Measurements from ENCODE around the gene PCSK9.

The PCSK9 gene

DNA sequence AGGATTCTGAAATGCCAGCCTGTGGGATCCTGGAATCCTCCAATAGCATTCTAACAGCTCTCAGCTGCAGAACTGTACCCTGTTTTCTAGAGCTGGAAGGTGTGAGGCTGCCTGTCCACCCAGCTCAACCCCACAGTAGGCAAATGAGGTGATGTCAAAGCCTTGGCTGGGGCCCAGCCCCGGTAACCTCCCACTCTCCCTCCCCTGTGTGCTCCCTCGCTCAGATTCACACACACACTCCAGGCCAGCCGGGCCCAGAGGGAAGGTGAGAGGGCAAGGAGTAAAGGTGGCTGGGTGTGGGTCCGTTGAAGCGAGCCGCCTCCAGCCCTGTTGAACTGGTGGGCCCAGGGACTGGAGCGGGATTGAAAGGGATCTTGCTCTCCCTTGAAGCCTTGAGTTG is 40.7 kb upstream of the PCSK9 start, which contains the start of gene BSND:
Gene BSND, plus strand, starts transcription at position 257 of the 400 bp plus-strand sequence. CDS start 254 bp downstream, outside the sequence.
- Mint-ChIP-seq H3K4me1 (peaks cover 29% of the 10 kb centered on the region), H3K27me3 (peaks cover 61% of the 10 kb centered on the region), H3K27ac (no peak within 1 kb of the TSS), H3K36me3 (no peaks in the 10 kb centered on the region), H3K4me3 (no peak within 1 kb of the TSS), H3K9me3 (no peaks in the 10 kb centered on the region)
- CTCF ChIA-PET: interaction anchor here (4.8 to 5.5 kb wide), 2 partner anchors 48 to 52 kb away, joined by 79 to 95 read pairs; no protein-coding TSS in a partner anchor
- no peak for DNase-seq

GRCh38 chr1:55000110-55001085 is 39.0 kb upstream of the PCSK9 start:
- no peak for DNase-seq
- H3K9me3 Mint-ChIP-seq: no peaks in the 10 kb centered on the region
- H3K36me3 Mint-ChIP-seq: no peaks in the 10 kb centered on the region
- H3K4me3 Mint-ChIP-seq: no peak overlapping the region
- no peak overlapping the region for H3K27ac Mint-ChIP-seq
- H3K4me1 Mint-ChIP-seq: peaks cover 20% of the 10 kb centered on the region
- peaks cover 44% of the 10 kb centered on the region for H3K27me3 Mint-ChIP-seq
- CTCF ChIA-PET: interaction anchor here (2.9 to 5.5 kb wide), 2 partner anchors 49 to 54 kb away, joined by 11 to 95 read pairs; no protein-coding TSS in a partner anchor

DNA sequence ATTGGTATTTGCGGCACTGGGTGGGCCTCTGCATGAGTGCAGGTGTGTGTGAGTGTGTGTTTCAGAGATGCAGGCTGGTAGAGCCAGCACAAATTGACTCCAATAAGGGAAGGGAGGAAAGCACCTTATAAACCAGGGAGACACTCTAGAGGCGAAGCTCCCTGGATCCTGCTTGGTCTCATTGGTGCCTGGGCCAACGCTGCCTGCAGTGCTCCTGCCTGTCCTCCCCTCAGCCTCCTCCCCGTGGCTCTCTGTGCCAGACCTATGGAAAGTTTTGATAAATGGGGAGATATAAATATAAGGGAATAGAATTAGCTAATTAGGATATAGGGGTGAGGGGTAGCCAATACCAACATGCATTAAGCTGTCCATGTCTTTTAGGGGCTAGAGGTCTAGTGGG is 38.0 kb upstream of the PCSK9 start:
- no peaks in the 10 kb centered on the region for H3K36me3 Mint-ChIP-seq
- H3K4me1 Mint-ChIP-seq: peaks cover 11% of the 10 kb centered on the region
- DNase-seq: no peak
- CTCF ChIA-PET: interaction anchor here (1.1 to 2.9 kb wide), 3 partner anchors 50 to 61 kb away, joined by 3 to 11 read pairs (median 4); no protein-coding TSS in a partner anchor
- no peak overlapping the region for H3K4me3 Mint-ChIP-seq
- no peaks in the 10 kb centered on the region for H3K9me3 Mint-ChIP-seq
- no peak overlapping the region for H3K27ac Mint-ChIP-seq
- H3K27me3 Mint-ChIP-seq: peaks cover 35% of the 10 kb centered on the region

DNA sequence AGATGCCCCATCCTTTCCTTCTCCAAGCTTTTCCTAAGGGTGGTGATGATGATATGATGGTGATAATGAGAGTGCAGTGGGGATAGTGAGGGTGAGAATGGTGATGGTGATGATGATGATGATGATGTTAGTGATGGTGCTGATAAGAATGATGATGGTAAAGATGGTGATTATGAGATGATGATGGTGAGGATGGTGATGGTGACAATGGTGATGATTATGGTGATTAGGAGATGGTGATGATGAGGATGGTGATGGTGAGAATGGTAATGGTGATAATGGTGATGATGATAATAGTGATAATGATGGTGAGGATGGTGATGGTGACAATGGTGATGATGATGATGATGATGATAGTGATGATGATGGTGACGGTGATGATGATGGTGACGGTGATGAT is 36.7 kb upstream of the PCSK9 start:
- no peak overlapping the region for H3K4me3 Mint-ChIP-seq
- no peak for DNase-seq

DNA sequence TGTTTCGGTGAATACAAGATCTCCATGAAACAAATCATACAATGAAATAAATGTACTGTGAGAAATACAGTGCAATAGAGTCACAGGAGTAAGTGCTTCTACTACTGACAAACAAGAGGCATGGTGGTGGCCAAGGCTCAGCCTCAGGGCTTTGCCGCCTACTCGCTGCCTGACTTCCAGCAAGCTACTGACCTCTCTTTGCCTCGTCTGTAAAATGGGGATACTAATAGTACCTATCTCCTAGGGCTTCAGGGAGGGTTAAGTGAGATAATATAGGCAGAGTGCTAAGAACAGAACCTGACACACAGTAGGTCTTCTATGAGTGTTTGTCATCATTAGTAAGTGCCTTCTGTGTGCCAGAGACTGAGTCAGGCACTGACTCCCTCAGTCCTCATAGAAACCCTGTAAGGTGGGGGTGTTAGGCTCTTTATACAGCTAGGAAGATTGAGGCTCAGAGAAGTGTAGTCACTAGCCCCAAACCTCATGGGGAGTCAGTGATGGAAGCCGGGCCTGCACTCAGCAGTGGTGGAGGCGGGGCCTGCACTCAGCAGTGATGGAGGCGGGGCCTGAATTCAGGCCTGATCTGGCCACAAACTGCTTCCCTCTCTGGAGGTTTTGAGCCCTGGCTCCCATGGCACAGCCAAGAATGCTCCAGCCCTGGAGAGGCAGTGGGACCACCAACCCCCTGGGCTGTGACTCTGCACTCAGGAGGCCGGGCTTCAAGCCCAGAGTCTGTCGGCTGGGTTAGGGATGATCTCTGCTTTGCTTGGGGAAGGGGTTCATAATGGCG is 33.8 kb upstream of the PCSK9 start:
- CTCF ChIA-PET: interaction anchor here (0.7 to 1.1 kb wide), 2 partner anchors 9 to 60 kb away, joined by 4 read pairs; no protein-coding TSS in a partner anchor
- no peaks in the 10 kb centered on the region for H3K4me1 Mint-ChIP-seq
- H3K9me3 Mint-ChIP-seq: no peaks in the 10 kb centered on the region
- H3K36me3 Mint-ChIP-seq: no peaks in the 10 kb centered on the region
- H3K4me3 Mint-ChIP-seq: no peak overlapping the region
- H3K27me3 Mint-ChIP-seq: peaks cover 6% of the 10 kb centered on the region
- no peak for DNase-seq
- H3K27ac Mint-ChIP-seq: no peak overlapping the region

More for the DNA sequence above, 36.7 kb upstream of the PCSK9 start:
- Mint-ChIP-seq H3K36me3 (no peaks in the 10 kb centered on the region), H3K9me3 (no peaks in the 10 kb centered on the region), H3K4me1 (no peaks in the 10 kb centered on the region), H3K27ac (no peak overlapping the region), H3K27me3 (peaks cover 21% of the 10 kb centered on the region)
- CTCF ChIA-PET: interaction anchor here (1.0 to 1.3 kb wide), 3 partner anchors 19 to 63 kb away, joined by 3 read pairs; no protein-coding TSS in a partner anchor

- Mint-ChIP-seq H3K27me3 (peaks cover 6% of the 10 kb centered on the region), H3K27ac (no peak overlapping the region), H3K36me3 (no peaks in the 10 kb centered on the region), H3K4me3 (no peak overlapping the region), H3K4me1 (no peaks in the 10 kb centered on the region), H3K9me3 (no peaks in the 10 kb centered on the region)
- CTCF ChIA-PET: interaction anchor here (0.6 kb wide), 1 partner anchor 56 kb away, joined by 3 read pairs; no protein-coding TSS in a partner anchor
- DNase-seq: no peak
Measured at GRCh38 chr1:55006931-55007330, 32.4 kb upstream of the PCSK9 start.

GRCh38 chr1:55007625-55008024 is 31.7 kb upstream of the PCSK9 start:
- Mint-ChIP-seq H3K27ac (no peak overlapping the region), H3K4me1 (no peaks in the 10 kb centered on the region), H3K36me3 (no peaks in the 10 kb centered on the region), H3K4me3 (no peak overlapping the region), H3K9me3 (no peaks in the 10 kb centered on the region), H3K27me3 (peaks cover 8% of the 10 kb centered on the region)
- CTCF ChIA-PET: interaction anchor here (1.5 kb wide), 1 partner anchor 14 kb away, joined by 5 read pairs; no protein-coding TSS in a partner anchor
- DNase-seq: no peak

DNA sequence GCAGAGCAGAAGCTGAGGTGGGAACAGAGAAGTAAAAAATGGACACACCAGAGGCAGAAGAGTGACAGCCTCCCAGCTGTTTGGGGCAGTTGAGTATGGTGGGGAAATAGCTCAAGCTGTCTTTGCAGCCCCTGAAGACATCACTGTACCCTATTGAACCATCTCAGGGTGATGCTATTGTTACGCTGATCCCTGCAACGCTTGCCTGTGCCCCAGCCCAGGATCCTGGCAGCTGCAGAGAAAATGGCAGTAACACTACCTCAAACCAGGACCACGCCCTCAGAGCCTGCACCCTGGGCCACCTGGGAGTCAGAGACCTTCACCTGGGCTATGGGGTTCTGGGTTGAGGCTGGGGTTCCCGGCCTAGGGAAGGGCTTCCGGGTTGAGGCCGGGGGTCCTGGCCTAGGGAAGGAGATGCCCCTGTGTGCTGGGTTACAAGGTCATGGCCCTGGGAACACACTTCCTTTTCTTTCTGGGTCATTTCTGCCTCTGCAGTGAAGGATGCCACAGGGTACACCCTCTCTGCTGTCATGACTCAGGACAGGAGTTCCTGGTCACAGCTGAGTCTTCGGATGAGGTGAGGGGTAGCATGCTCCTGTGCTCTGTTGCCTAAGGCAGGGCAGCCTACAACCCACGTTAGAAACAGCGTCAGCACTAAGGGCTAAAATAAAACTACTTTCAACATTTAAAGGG is 29.0 kb upstream of the PCSK9 start:
- CTCF ChIA-PET: interaction anchor here (1.2 to 1.4 kb wide), 4 partner anchors 12 to 327 kb away, joined by 3 to 5 read pairs (median 4); no protein-coding TSS in a partner anchor
- no peaks in the 10 kb centered on the region for H3K4me1 Mint-ChIP-seq
- no peaks in the 10 kb centered on the region for H3K36me3 Mint-ChIP-seq
- DNase-seq: no peak
- no peak overlapping the region for H3K4me3 Mint-ChIP-seq
- no peaks in the 10 kb centered on the region for H3K9me3 Mint-ChIP-seq
- H3K27me3 Mint-ChIP-seq: peaks cover 26% of the 10 kb centered on the region
- no peak overlapping the region for H3K27ac Mint-ChIP-seq

DNA sequence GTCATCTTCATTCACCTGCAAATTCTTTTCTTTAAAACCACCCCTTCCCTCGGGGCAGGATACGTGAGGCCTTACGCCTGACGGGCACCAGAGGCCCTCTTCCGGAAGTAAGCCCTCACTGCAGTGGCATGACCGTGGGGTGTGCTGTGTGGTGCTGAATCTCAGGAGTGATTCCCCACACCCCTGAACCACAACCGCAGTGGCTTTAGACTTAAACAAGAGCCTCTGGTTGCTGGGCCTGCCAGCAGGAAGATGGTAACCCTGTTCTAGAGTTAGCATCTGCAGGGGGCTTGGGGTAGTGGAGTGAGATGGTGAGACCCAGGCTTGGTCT is 28.5 kb upstream of the PCSK9 start:
- Mint-ChIP-seq H3K36me3 (no peaks in the 10 kb centered on the region), H3K27me3 (peaks cover 31% of the 10 kb centered on the region), H3K4me1 (no peaks in the 10 kb centered on the region), H3K4me3 (no peak overlapping the region), H3K9me3 (no peaks in the 10 kb centered on the region), H3K27ac (no peak overlapping the region)
- CTCF ChIA-PET: interaction anchor here (1.0 to 1.3 kb wide), 2 partner anchors 66 kb away, joined by 3 to 5 read pairs; no protein-coding TSS in a partner anchor
- DNase-seq: no peak

DNA sequence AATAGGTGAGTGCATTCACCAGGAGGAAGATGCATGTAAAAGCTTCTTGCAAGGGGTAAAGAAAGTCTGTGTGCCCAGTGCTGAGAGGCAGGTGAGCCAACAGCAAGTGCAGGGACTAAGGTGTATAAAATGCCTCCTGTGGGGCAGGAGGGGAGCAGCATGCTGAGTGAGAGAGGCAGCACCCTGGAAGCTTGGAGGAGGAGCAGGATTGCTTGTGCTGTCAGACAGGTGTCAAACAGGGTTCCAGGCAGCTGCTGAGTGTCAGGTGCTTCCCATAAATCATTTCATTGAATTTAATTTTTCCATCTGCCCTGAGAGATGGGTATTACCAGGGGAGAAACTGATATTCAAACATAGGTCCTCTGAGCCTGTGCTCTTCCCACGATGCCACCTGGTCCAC is 26.7 kb upstream of the PCSK9 start:
- Mint-ChIP-seq H3K4me3 (no peak overlapping the region), H3K4me1 (no peaks in the 10 kb centered on the region), H3K27ac (no peak overlapping the region), H3K9me3 (no peaks in the 10 kb centered on the region), H3K27me3 (peaks cover 35% of the 10 kb centered on the region), H3K36me3 (no peaks in the 10 kb centered on the region)
- DNase-seq: no peak
- CTCF ChIA-PET: no interaction called here

GRCh38 chr1:55015123-55015522 is 24.2 kb upstream of the PCSK9 start:
- Mint-ChIP-seq H3K4me3 (no peak overlapping the region), H3K36me3 (no peaks in the 10 kb centered on the region), H3K4me1 (no peaks in the 10 kb centered on the region), H3K27ac (no peak overlapping the region), H3K9me3 (no peaks in the 10 kb centered on the region), H3K27me3 (peaks cover 46% of the 10 kb centered on the region)
- DNase-seq: no peak
- CTCF ChIA-PET: interaction anchor here (1.5 kb wide), 1 partner anchor 70 kb away, joined by 12 read pairs; no protein-coding TSS in a partner anchor

- Mint-ChIP-seq H3K27me3 (peaks cover 53% of the 10 kb centered on the region), H3K4me1 (no peaks in the 10 kb centered on the region), H3K9me3 (no peaks in the 10 kb centered on the region), H3K4me3 (no peak overlapping the region), H3K27ac (no peak overlapping the region), H3K36me3 (no peaks in the 10 kb centered on the region)
- CTCF ChIA-PET: interaction anchor here (0.7 to 1.5 kb wide), 2 partner anchors 71 to 261 kb away, joined by 3 to 12 read pairs; no protein-coding TSS in a partner anchor
- DNase-seq: no peak
Measured at GRCh38 chr1:55015731-55016620, 23.4 kb upstream of the PCSK9 start.

GRCh38 chr1:55018395-55018794 is 21.0 kb upstream of the PCSK9 start:
- no peaks in the 10 kb centered on the region for H3K9me3 Mint-ChIP-seq
- no peak overlapping the region for H3K4me3 Mint-ChIP-seq
- no peaks in the 10 kb centered on the region for H3K36me3 Mint-ChIP-seq
- CTCF ChIA-PET: interaction anchor here (2.3 kb wide), 1 partner anchor 73 kb away, joined by 6 read pairs; no protein-coding TSS in a partner anchor
- no peaks in the 10 kb centered on the region for H3K4me1 Mint-ChIP-seq
- H3K27ac Mint-ChIP-seq: no peak overlapping the region
- no peak for DNase-seq
- H3K27me3 Mint-ChIP-seq: peaks cover 56% of the 10 kb centered on the region
